NT2/D1 (cell line): Measurements from ENCODE around the gene METTL15.
A peak's percentile ranks its signal among the peaks of the same experiment; 100 is the strongest.
"Not testable (repeated sequence)": the region's sequence is repeated elsewhere in the genome, so short reads cannot be mapped to it uniquely, and the experiment has no call there.

Experiments used
- DNase-seq: peaks from one replicate; pipeline ENCODE4 v3.0.0-alpha.2; 2011; ENCODE audit warnings: low read depth, low spot score
- H3K27me3 ChIP-seq: 2 replicates; pipeline ENCODE4 v1.6.0; 2011; ENCODE audit warnings: mild to moderate bottlenecking; ENCODE audit not compliant: insufficient read length, insufficient read depth
- H3K36me3 ChIP-seq: 2 replicates; pipeline ENCODE4 v1.6.1; 2011; ENCODE audit warnings: mild to moderate bottlenecking, low read length, mixed read lengths; ENCODE audit not compliant: insufficient read depth, insufficient read length
- H3K4me1 ChIP-seq: 2 replicates; pipeline ENCODE4 v1.5.1; 2011; ENCODE audit not compliant: insufficient read depth, insufficient read length
- H3K4me3 ChIP-seq: 2 replicates; pipeline ENCODE4 v1.5.1; 2011; ENCODE audit warnings: low read depth; ENCODE audit not compliant: insufficient read length
- H3K9ac ChIP-seq: 2 replicates; pipeline ENCODE4 v1.6.0; 2011; ENCODE audit warnings: low read depth; ENCODE audit not compliant: insufficient read length
- H3K9me3 ChIP-seq: 2 replicates; pipeline ENCODE4 v1.5.1; 2011; ENCODE audit warnings: mild to moderate bottlenecking, low read length; ENCODE audit not compliant: insufficient read depth
- SUZ12 ChIP-seq: IDR thresholded peaks from 2 replicates; pipeline ENCODE4 v1.6.1; 2011; ENCODE audit not compliant: insufficient read length, insufficient read depth; ENCODE audit errors: extremely low read depth
- YY1 ChIP-seq: IDR thresholded peaks from 2 replicates; pipeline ENCODE4 v1.6.1; 2011; ENCODE audit not compliant: insufficient read length, insufficient read depth
- ZNF274 ChIP-seq: IDR thresholded peaks from 2 replicates; pipeline ENCODE4 v1.6.1; 2011; ENCODE audit warnings: mild to moderate bottlenecking, low read depth, low read length

Gene METTL15

GRCh38 chr11:28296426-28296825, 188.2 kb downstream of the METTL15 start:
- TF ChIP-seq SUZ12 = no peak
- no peak for TF ChIP-seq YY1
- no peak for TF ChIP-seq ZNF274
- H3K36me3 ChIP-seq = peaks cover 11% of the 10 kb centered on the region
- no peaks in the 10 kb centered on the region for H3K4me1 ChIP-seq
- H3K9ac ChIP-seq = no peak overlapping the region
- H3K9me3 ChIP-seq = no peaks in the 10 kb centered on the region
- H3K27me3 ChIP-seq = no peaks in the 10 kb centered on the region
- DNase-seq = no peak
- no peak overlapping the region for H3K4me3 ChIP-seq

GRCh38 chr11:28298209-28298608, 190.0 kb downstream of the METTL15 start:
- no peak overlapping the region for H3K4me3 ChIP-seq
- H3K9ac ChIP-seq = no peak overlapping the region
- DNase-seq = no peak
- no peaks in the 10 kb centered on the region for H3K4me1 ChIP-seq
- no peak for TF ChIP-seq YY1
- TF ChIP-seq SUZ12 = no peak
- no peak for TF ChIP-seq ZNF274
- peaks cover 11% of the 10 kb centered on the region for H3K36me3 ChIP-seq
- H3K9me3 ChIP-seq = no peaks in the 10 kb centered on the region
- no peaks in the 10 kb centered on the region for H3K27me3 ChIP-seq

GRCh38 chr11:28303477-28304191, 195.4 kb downstream of the METTL15 start:
- TF ChIP-seq YY1 (no peak), SUZ12 (no peak), ZNF274 (no peak)
- no peak for DNase-seq
- Histone ChIP-seq H3K9me3 (no peaks in the 10 kb centered on the region), H3K4me1 (no peaks in the 10 kb centered on the region), H3K27me3 (no peaks in the 10 kb centered on the region), H3K9ac (no peak overlapping the region), H3K4me3 (no peak overlapping the region), H3K36me3 (no peaks in the 10 kb centered on the region)

GRCh38 chr11:28315440-28315839, 207.3 kb downstream of the METTL15 start:
- peak; percentile 6 for DNase-seq
- TF ChIP-seq YY1 (no peak), SUZ12 (no peak), ZNF274 (no peak)
- no peaks in the 10 kb centered on the region for H3K4me1 ChIP-seq
- no peak overlapping the region for H3K9ac ChIP-seq
- no peaks in the 10 kb centered on the region for H3K9me3 ChIP-seq
- no peak overlapping the region for H3K4me3 ChIP-seq
- H3K27me3 ChIP-seq = no peaks in the 10 kb centered on the region
- no peaks in the 10 kb centered on the region for H3K36me3 ChIP-seq

- no peaks in the 10 kb centered on the region for H3K4me1 ChIP-seq
- H3K27me3 ChIP-seq = no peaks in the 10 kb centered on the region
- no peak for DNase-seq
- no peak for TF ChIP-seq YY1
- TF ChIP-seq ZNF274 = no peak
- no peak for TF ChIP-seq SUZ12
- no peaks in the 10 kb centered on the region for H3K36me3 ChIP-seq
- H3K9me3 ChIP-seq = no peaks in the 10 kb centered on the region
- no peak overlapping the region for H3K9ac ChIP-seq
- H3K4me3 ChIP-seq = no peak overlapping the region
These were observed 210.7 kb downstream of the METTL15 start for GRCh38 chr11:28318871-28319270.

GRCh38 chr11:28323621-28324020, 215.4 kb downstream of the METTL15 start:
- no peaks in the 10 kb centered on the region for H3K36me3 ChIP-seq
- DNase-seq = no peak
- H3K4me1 ChIP-seq = no peaks in the 10 kb centered on the region
- H3K9ac ChIP-seq = no peak overlapping the region
- no peaks in the 10 kb centered on the region for H3K27me3 ChIP-seq
- TF ChIP-seq YY1 (no peak), SUZ12 (no peak), ZNF274 (no peak)
- H3K4me3 ChIP-seq = no peak overlapping the region
- no peaks in the 10 kb centered on the region for H3K9me3 ChIP-seq

- H3K9me3 ChIP-seq, H3K4me1 ChIP-seq, H3K36me3 ChIP-seq, H3K4me3 ChIP-seq, H3K9ac ChIP-seq, H3K27me3 ChIP-seq, DNase-seq: not testable (repeated sequence)
These were observed 224.2 kb downstream of the METTL15 start for GRCh38 chr11:28332393-28332792.

GRCh38 chr11:28337701-28338100, 229.5 kb downstream of the METTL15 start:
- H3K4me3 ChIP-seq = no peak overlapping the region
- no peaks in the 10 kb centered on the region for H3K4me1 ChIP-seq
- TF ChIP-seq YY1 (no peak), ZNF274 (no peak), SUZ12 (no peak)
- DNase-seq = no peak
- no peaks in the 10 kb centered on the region for H3K36me3 ChIP-seq
- peaks cover 7% of the 10 kb centered on the region; the same call in 1 of the 2 replicates for H3K9me3 ChIP-seq
- H3K27me3 ChIP-seq = no peaks in the 10 kb centered on the region
- no peak overlapping the region for H3K9ac ChIP-seq
